ENCODE data around the gene CFAP251.

CFAP251 gene

DNA sequence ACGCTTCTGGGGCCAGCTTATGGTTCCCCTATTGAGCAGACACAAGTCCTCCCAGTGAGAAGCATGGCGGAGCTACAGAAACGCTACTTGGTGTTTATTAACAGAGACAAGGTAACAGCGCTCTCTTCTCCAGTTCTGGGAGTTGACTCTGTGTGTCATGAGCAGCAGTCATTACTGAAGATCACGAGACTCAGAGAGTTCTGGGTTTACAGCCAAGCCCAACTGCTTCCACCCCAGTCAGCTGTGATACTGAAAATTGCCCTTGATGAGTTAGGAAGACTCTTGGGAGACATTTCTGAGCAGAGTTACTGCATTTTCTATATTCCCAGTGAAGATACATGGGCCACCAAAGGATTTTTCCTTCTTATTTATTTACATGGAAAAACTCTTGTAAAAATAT is 48.6 kb downstream of the CFAP251 start:
- no peak for TF ChIP-seq CTCF (IDR thresholded peaks at IDR 0.05; ENCODE audit: borderline replicate concordance, insufficient read depth, low read depth, low read length)
- H3K4me3 ChIP-seq (ENCODE audit: low read depth, low read length), result no peak overlapping the region

- TF ChIP-seq CTCF (IDR thresholded peaks at IDR 0.05; ENCODE audit: borderline replicate concordance, insufficient read depth, low read depth, low read length), result no peak
Observed at GRCh38 chr12:121968876-121969275, 50.5 kb downstream of the CFAP251 start.

DNA sequence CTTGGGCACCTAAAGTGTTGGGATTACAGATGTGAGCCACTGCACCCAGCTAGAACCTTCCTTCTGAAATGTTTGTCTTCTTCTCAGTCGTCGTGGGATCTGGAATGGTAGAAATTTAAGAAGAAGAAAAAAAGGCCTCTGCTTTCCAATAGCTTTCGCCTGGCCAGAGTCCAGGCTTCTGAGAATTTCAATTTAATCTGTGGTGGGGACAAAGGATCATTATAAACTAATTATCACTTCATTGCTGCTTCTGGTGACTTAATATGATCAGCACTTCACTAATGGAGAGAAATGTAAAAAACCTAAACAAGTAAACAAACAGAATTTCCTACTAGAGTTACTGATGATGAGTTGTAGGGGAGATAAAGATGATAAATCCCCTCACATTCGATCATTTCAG is 51.3 kb downstream of the CFAP251 start:
- TF ChIP-seq CTCF (IDR thresholded peaks at IDR 0.05; ENCODE audit: borderline replicate concordance, insufficient read depth, low read depth, low read length), result no peak
- H3K4me3 ChIP-seq (ENCODE audit: low read depth, low read length), result no peak overlapping the region

More at GRCh38 chr12:121968876-121969275, 50.5 kb downstream of the CFAP251 start:
- no peak overlapping the region for H3K4me3 ChIP-seq (ENCODE audit: low read depth, low read length)

- TF ChIP-seq CTCF (IDR thresholded peaks at IDR 0.05; ENCODE audit: borderline replicate concordance, insufficient read depth, low read depth, low read length), result no peak
- H3K4me3 ChIP-seq (ENCODE audit: low read depth, low read length), result no peak overlapping the region
Observed at GRCh38 chr12:121970581-121971300, 52.3 kb downstream of the CFAP251 start.

DNA sequence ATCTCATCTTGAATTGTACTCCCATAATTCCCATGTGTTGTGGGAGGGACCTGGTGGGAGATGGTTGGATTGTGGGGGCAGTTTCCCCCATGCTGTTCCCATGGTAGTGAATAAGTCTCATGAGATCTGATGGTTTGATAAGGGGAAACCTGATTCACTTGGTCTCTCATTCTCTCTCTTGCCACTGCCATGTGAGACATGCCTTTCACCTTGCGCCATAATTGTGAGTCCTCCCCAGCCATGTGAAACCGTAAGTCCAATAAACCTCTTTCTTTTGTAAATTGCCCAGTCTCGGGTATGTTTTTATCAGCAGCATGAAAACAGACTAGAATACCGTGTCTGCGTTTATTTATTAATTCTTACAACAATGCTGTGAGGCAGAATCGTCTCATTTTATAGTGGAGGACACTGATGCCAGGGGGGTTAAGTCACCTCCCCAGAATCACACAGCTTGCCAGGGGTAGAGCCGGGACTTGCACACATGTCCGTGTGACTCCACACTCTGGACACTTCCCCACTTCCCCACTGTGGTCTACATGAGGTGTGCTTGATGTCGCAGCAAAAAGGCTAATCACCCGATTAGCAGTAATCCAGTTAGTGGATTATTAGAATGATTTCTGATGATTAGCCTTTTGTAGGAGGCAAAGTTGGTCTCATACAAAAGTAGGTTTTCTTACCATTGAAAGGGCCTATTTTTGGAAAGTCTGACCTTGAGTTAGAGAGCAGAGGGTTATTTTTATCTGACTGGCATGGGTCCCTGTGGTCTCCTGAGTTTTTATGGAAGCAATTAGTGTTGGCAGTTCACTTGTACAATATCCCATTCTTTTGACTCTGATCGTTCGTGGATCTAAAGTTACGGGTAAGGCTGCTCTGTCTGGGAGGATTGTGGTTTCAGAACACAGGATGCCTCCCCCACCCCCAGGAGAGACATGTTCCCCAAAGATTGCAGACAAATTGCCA is 55.9 kb downstream of the CFAP251 start:
- no peak for TF ChIP-seq CTCF (IDR thresholded peaks at IDR 0.05; ENCODE audit: borderline replicate concordance, insufficient read depth, low read depth, low read length)
- H3K4me3 ChIP-seq (ENCODE audit: low read depth, low read length), result no peak overlapping the region

GRCh38 chr12:121975021-121975420 is 56.6 kb downstream of the CFAP251 start:
- no peak overlapping the region for H3K4me3 ChIP-seq (ENCODE audit: low read depth, low read length)
- no peak for TF ChIP-seq CTCF (IDR thresholded peaks at IDR 0.05; ENCODE audit: borderline replicate concordance, insufficient read depth, low read depth, low read length)

All from GM12875 (cell line).